Parathyroid adenoma (tissue), 2 donors: ENCODE results near the gene APPL2.

ENCODE experiments used
- H2AFZ ChIP-seq: fragments of 300-600 bp; sonication (generic); one replicate; pipeline ENCODE4 v1.7.0; 2017; ENCODE audit warnings: antibody characterized with exemption, mild to moderate bottlenecking
- H3K27ac ChIP-seq: fragments of 300-600 bp; sonication (generic); one replicate; pipeline ENCODE4 v1.7.0; 2017
- H3K27me3 ChIP-seq: fragments of 300-600 bp; sonication (generic); one replicate; pipeline ENCODE4 v1.7.0; 2017; ENCODE audit warnings: low read length; ENCODE audit not compliant: control insufficient read depth, insufficient read depth
- H3K36me3 ChIP-seq: fragments of 300-600 bp; sonication (generic); one replicate; pipeline ENCODE4 v1.7.0; 2017; ENCODE audit warnings: low read length; ENCODE audit not compliant: control insufficient read depth, insufficient read depth
- H3K4me1 ChIP-seq: fragments of 300-600 bp; sonication (generic); one replicate; pipeline ENCODE4 v1.7.0; 2017; ENCODE audit warnings: control low read depth
- H3K4me2 ChIP-seq: fragments of 300-600 bp; sonication (generic); one replicate; pipeline ENCODE4 v1.7.0; 2017; ENCODE audit warnings: low read length
- H3K4me3 ChIP-seq: fragments of 300-600 bp; sonication (generic); one replicate; pipeline ENCODE4 v1.7.0; 2017; ENCODE audit warnings: low read depth, low read length
- H3K79me2 ChIP-seq: fragments of 300-600 bp; sonication (generic); one replicate; pipeline ENCODE4 v1.7.0; 2017; ENCODE audit warnings: control low read depth
- H3K9ac ChIP-seq: fragments of 300-600 bp; sonication (generic); one replicate; pipeline ENCODE4 v1.7.0; 2017; ENCODE audit warnings: mild to moderate bottlenecking
- H3K9me3 ChIP-seq: fragments of 300-600 bp; sonication (generic); one replicate; pipeline ENCODE4 v1.7.0; 2017; ENCODE audit warnings: low read length; ENCODE audit not compliant: control insufficient read depth
- TF ChIP-seq, protein P1 (sequence below): fragments of 300-600 bp; sonication (generic); IDR thresholded peaks from one replicate; pipeline ENCODE4 v1.7.0; 2017; ENCODE audit warnings: antibody characterized with exemption, mild to moderate bottlenecking
- donor health status: primary hyperparathyroidism.

Gene APPL2

DNA sequence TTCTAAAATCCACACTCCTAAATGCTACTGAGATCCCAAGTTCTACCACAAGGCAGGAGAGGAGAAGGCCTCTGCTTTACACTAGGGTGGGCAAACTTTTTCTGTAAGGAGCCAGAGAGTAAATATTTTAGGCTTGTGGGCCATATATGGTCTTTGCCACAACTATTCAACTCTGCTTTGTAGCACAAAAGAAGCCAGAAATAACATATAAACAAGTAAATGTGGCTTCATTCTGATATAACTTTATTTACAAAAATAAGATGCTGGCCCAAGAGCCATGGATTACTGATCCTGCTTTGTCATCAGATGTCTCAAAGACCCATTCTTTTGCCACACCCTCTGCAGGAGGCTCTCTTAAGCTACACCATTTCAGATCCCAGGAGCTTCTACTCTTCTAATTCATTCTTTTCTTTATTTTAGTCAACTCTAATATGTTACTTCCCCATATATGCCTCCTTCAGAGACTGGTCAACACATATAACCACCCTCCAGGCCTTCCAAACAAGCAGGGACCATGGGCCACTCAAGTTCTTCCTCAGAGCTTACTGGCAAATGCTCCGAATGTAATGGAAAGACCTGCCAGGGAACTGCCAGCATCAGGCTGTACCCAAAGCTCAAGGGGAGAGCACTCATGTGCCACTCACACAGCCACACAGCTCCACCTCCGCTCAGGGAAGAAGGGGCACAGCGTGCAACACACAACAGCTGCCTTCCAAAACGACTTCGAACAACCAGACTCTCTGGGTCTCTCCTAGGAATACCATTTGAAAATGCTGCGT is 15.6 kb downstream of the APPL2 start:
- peaks cover 37% of the 10 kb centered on the region for H3K79me2 ChIP-seq
- H3K4me2 ChIP-seq: no peak overlapping the region
- no peak overlapping the region for H2AFZ ChIP-seq
- peaks cover 12% of the 10 kb centered on the region for H3K4me1 ChIP-seq
- H3K4me3 ChIP-seq: no peak overlapping the region
- no peaks in the 10 kb centered on the region for H3K27me3 ChIP-seq
- no peaks in the 10 kb centered on the region for H3K9me3 ChIP-seq
- H3K36me3 ChIP-seq: no peaks in the 10 kb centered on the region
- H3K9ac ChIP-seq: no peak overlapping the region
- H3K27ac ChIP-seq: no peak overlapping the region
- TF ChIP-seq, protein P1, sequence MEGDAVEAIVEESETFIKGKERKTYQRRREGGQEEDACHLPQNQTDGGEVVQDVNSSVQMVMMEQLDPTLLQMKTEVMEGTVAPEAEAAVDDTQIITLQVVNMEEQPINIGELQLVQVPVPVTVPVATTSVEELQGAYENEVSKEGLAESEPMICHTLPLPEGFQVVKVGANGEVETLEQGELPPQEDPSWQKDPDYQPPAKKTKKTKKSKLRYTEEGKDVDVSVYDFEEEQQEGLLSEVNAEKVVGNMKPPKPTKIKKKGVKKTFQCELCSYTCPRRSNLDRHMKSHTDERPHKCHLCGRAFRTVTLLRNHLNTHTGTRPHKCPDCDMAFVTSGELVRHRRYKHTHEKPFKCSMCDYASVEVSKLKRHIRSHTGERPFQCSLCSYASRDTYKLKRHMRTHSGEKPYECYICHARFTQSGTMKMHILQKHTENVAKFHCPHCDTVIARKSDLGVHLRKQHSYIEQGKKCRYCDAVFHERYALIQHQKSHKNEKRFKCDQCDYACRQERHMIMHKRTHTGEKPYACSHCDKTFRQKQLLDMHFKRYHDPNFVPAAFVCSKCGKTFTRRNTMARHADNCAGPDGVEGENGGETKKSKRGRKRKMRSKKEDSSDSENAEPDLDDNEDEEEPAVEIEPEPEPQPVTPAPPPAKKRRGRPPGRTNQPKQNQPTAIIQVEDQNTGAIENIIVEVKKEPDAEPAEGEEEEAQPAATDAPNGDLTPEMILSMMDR: no peak

DNA sequence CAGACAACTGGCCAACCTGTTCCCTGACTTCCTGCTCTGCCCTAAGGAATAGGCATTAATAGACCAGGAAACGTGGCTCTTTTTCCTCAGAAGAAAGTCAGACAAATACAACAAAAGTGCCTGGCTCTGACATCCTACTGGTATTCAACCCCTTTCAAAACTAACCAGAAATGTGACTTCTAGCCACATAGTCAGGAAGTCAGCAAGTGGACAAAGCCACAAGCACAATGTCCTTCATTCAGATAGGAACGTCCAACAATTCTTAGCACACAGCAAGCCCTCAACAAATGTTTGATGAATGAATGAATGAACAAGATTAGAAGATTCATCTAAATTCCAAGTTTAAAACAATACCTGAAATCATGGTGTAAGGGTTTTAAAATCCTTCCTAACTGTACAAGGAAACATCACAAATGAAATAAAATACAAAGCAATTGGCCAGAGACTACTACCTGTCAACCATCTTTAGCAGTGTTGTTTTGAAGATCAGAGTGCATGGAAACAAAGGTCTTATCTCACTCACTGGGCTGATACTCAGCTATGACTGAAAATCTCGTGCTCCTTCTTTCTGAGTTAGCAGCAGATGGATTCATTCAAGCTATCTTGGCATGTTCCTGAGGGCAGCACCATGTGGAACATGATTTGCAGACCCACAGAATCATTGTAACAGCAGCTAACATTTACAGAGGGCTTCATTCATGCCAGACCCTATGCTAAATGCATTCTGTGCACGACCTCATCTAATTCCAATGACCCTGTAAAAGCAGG is 16.5 kb downstream of the APPL2 start:
- H3K36me3 ChIP-seq: no peaks in the 10 kb centered on the region
- peaks cover 12% of the 10 kb centered on the region for H3K4me1 ChIP-seq
- H3K79me2 ChIP-seq: peaks cover 29% of the 10 kb centered on the region
- H3K27ac ChIP-seq: no peak overlapping the region
- no peak overlapping the region for H3K4me3 ChIP-seq
- TF ChIP-seq, protein P1: no peak
- H2AFZ ChIP-seq: no peak overlapping the region
- no peak overlapping the region for H3K4me2 ChIP-seq
- H3K9ac ChIP-seq: no peak overlapping the region
- no peaks in the 10 kb centered on the region for H3K9me3 ChIP-seq
- no peaks in the 10 kb centered on the region for H3K27me3 ChIP-seq

DNA sequence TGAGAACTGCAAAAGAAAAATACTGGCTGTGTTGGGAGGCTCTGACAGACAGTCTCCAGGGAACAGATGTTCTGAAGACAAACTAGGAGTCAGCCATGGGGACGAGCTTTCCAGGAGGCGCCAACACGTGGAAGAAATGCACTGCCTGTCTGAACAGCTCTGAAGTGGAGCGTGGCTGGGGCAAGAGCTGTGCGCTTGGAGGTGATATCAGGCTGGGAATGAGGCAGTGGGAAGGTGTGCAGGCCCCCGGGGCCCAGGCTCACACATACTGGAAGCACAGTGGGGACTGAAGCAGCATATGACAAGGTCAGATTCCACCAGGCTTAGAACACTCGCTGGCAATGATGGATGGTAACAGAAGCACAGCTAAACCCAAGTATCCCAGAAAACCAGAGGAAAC is 17.5 kb downstream of the APPL2 start:
- no peaks in the 10 kb centered on the region for H3K9me3 ChIP-seq
- no peak overlapping the region for H3K9ac ChIP-seq
- no peaks in the 10 kb centered on the region for H3K27me3 ChIP-seq
- H3K4me2 ChIP-seq: no peak overlapping the region
- H3K4me3 ChIP-seq: no peak overlapping the region
- no peak overlapping the region for H3K27ac ChIP-seq
- H3K79me2 ChIP-seq: peaks cover 19% of the 10 kb centered on the region
- peaks cover 2% of the 10 kb centered on the region for H3K4me1 ChIP-seq
- H2AFZ ChIP-seq: no peak overlapping the region
- no peaks in the 10 kb centered on the region for H3K36me3 ChIP-seq
- TF ChIP-seq, protein P1: no peak

DNA sequence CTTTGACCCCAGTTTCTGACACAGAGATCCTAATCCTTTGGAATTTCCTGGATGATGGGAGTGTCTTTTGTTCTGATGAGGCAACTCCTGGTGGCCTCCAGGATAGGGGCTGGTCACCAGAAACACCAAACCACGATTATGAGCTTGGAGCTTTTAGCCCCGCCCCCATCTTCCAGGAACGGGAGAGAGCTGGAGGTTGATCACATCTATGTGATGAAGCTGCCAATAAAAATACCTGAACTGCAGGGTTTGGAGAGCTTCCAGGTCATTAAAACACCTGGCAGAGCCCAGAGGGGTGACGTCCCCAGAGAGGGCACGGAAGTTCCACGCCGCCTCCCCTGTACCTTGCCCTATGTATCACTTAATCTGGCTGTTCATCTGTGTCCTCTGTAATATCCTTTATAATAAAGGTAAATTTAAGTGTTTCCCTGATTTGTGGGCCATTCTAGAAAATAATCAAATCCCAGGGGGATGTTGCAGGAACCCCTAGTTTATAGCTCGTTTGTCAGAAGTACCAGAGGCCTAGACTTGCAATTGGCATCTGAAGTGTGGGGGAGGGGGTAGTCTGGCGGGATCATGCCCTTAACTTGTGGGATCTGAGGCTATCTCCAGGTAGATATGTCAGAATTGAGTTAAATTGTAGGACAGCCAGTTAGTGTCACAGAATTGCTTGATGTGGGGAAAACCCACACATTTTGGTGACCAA is 21.2 kb downstream of the APPL2 start:
- H3K79me2 ChIP-seq: peaks cover 2% of the 10 kb centered on the region
- no peaks in the 10 kb centered on the region for H3K9me3 ChIP-seq
- no peak overlapping the region for H3K9ac ChIP-seq
- TF ChIP-seq, protein P1: no peak
- H3K36me3 ChIP-seq: no peaks in the 10 kb centered on the region
- no peaks in the 10 kb centered on the region for H3K27me3 ChIP-seq
- no peak overlapping the region for H2AFZ ChIP-seq
- no peak overlapping the region for H3K4me3 ChIP-seq
- no peaks in the 10 kb centered on the region for H3K4me1 ChIP-seq
- H3K27ac ChIP-seq: no peak overlapping the region
- H3K4me2 ChIP-seq: no peak overlapping the region
